Measurements from ENCODE around the gene TSEN2. TPM values are rescaled to one million over a fixed set of nuclear protein-coding genes. Genes with fewer than 3 reads are reported as not detected.

The TSEN2 gene
- 29.8 and 33.1 TPM in 2 replicates for polyA plus RNA-seq (2011; rRNA removed)
- polyA plus RNA-seq (2012; cell fraction: cytosol; rRNA removed) = 15.5 and 15.6 TPM in 2 replicates
- polyA plus RNA-seq (2012; cell fraction: nucleus; rRNA removed) = 21.9 and 38.9 TPM in 2 replicates
- 24.2 to 27.1 TPM (median 24.9 TPM) in 3 replicates for polyA plus RNA-seq (2017; fragmentation: RNase III; extraction: RNeasy Plus Mini Kit Qiagen cat#74134 plus additional on column Dnase treatment)
- 26.6 and 32.2 TPM in 2 replicates for polyA minus RNA-seq (2011; rRNA and poly(A)+ RNA removed)

DNA sequence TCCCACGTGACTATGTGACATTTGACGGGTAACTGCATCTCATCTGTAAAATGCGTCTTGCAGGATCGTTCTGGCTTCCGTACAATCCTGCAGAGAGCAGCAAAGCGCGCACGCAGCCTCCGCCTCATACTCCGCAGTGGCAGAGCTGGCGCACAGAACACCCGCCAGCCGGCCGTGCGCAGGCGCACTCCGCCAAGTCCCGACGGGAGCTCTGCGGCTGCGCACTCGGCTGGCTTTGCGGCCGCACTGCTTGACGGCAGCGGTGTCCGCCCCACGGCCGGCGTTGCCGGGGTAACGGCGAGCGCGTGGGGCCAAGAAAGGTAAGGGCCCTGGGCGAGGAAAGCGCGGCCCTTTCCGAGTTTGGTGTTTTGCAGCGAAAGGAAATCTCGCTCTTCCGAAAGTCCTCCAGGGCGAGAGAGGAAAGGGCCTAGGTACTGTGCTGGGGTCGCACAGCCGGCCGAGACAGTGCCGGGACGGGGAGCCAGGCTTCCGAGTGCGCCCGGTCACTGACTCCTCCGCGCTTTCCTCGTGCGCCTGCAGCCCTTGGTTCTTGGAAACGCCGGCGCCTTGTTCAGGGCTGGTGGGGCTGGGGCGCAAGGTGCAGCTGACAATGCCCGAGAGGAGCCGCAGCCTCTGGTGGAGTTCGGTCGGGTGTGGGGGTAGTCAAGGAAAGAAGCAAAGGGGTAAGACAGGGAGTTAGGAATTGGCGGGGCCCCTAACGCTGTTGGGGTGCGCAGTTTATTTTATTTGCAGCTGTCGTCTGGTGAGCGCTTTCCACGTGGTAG lies at the start of gene TSEN2:
Gene TSEN2, plus strand, starts transcription at position 283 of the 785 bp plus-strand sequence. CDS start 5,321 bp downstream, outside the sequence.
- Histone ChIP-seq H3K9me3 (no peaks in the 10 kb centered on the region), H3K4me1 (peaks cover 25% of the 10 kb centered on the region), H3K27ac (peak within 1 kb of the TSS; percentile 88 to 93), H3K4me2 (peak within 1 kb of the TSS; percentile 97), H3K4me3 (peak within 1 kb of the TSS; percentile 81)
- WGBS (ENCODE audit: missing lambda C conversion rate) = 2% methylated on average over 47 of the region's 69 CpGs
- POLR2A ChIA-PET = interaction anchor here (0.6 to 1.5 kb wide), 18 partner anchors 9 to 326 kb away, joined by 3 to 9 read pairs (median 3); partner anchors contain the start of genes PPARG and TIMP4
- peak; percentile 54 for FAIRE-seq
- peak; percentile 87 to 96 for ATAC-seq
- DNase-seq (ENCODE audit: low read depth in 1 of 2, low spot score in 1 of 2) = peak; percentile 92 to 95
- peak; percentile 87 to 95 for TF ChIP-seq JUN (IDR thresholded peaks at IDR 0.05)
- TF ChIP-seq, protein P1, sequence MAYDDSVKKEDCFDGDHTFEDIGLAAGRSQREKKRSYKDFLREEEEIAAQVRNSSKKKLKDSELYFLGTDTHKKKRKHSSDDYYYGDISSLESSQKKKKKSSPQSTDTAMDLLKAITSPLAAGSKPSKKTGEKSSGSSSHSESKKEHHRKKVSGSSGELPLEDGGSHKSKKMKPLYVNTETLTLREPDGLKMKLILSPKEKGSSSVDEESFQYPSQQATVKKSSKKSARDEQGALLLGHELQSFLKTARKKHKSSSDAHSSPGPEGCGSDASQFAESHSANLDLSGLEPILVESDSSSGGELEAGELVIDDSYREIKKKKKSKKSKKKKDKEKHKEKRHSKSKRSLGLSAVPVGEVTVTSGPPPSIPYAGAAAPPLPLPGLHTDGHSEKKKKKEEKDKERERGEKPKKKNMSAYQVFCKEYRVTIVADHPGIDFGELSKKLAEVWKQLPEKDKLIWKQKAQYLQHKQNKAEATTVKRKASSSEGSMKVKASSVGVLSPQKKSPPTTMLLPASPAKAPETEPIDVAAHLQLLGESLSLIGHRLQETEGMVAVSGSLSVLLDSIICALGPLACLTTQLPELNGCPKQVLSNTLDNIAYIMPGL (CRISPR knock-in tag; IDR thresholded peaks at IDR 0.05; ENCODE audit: borderline replicate concordance) = 0 out of 2 replicates have a peak, but pooled peaks have one; percentile 39
- TF ChIP-seq, protein P2, sequence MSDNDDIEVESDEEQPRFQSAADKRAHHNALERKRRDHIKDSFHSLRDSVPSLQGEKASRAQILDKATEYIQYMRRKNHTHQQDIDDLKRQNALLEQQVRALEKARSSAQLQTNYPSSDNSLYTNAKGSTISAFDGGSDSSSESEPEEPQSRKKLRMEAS (IDR thresholded peaks at IDR 0.05) = peak; percentile 95
- TF ChIP-seq RAD21 (conservative IDR thresholded peaks at IDR 0.05 in 1 of 2, IDR thresholded peaks at IDR 0.05 in 1 of 2) = peak in 1 of 2 experiments; percentile 22; a peak in 1 of 5 replicates
- TF ChIP-seq NPAS2 (CRISPR knock-in tag; IDR thresholded peaks at IDR 0.05; ENCODE audit: borderline replicate concordance) = no peak
- TF ChIP-seq POLR2A (IDR thresholded peaks at IDR 0.05; ENCODE audit: low read length) = peak; percentile 95
- TF ChIP-seq RCOR1 (IDR thresholded peaks at IDR 0.05; ENCODE audit: low read depth, low read length) = no peak
- TF ChIP-seq GATA3 (IDR thresholded peaks at IDR 0.05; ENCODE audit: borderline replicate concordance) = peak; percentile 49; the same call in 1 of the 2 replicates
- TF ChIP-seq PHF8 (IDR thresholded peaks at IDR 0.05; ENCODE audit: borderline replicate concordance, low read depth) = peak; percentile 63
- TF ChIP-seq, protein P3, sequence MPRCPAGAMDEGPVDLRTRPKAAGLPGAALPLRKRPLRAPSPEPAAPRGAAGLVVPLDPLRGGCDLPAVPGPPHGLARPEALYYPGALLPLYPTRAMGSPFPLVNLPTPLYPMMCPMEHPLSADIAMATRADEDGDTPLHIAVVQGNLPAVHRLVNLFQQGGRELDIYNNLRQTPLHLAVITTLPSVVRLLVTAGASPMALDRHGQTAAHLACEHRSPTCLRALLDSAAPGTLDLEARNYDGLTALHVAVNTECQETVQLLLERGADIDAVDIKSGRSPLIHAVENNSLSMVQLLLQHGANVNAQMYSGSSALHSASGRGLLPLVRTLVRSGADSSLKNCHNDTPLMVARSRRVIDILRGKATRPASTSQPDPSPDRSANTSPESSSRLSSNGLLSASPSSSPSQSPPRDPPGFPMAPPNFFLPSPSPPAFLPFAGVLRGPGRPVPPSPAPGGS (IDR thresholded peaks at IDR 0.05) = peak; percentile 61; the same call in 2 of the 3 replicates
- no peak for TF ChIP-seq ZFP36 (IDR thresholded peaks at IDR 0.05; ENCODE audit: borderline replicate concordance, partially characterized antibody)
- no peak for TF ChIP-seq EP300 (IDR thresholded peaks at IDR 0.05)
- 0 out of 2 replicates have a peak, but pooled peaks have one; percentile 50 for TF ChIP-seq TP53 (CRISPR knock-in tag; IDR thresholded peaks at IDR 0.05)
- TF ChIP-seq, protein P4, sequence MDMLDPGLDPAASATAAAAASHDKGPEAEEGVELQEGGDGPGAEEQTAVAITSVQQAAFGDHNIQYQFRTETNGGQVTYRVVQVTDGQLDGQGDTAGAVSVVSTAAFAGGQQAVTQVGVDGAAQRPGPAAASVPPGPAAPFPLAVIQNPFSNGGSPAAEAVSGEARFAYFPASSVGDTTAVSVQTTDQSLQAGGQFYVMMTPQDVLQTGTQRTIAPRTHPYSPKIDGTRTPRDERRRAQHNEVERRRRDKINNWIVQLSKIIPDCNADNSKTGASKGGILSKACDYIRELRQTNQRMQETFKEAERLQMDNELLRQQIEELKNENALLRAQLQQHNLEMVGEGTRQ (IDR thresholded peaks at IDR 0.05) = peak; percentile 83
- peak; percentile 35 for TF ChIP-seq MAFK (IDR thresholded peaks at IDR 0.05; ENCODE audit: partially characterized antibody)
- TF ChIP-seq MYC (IDR thresholded peaks at IDR 0.05; ENCODE audit: borderline replicate concordance, low read length) = peak; percentile 81
- TF ChIP-seq, protein P5, sequence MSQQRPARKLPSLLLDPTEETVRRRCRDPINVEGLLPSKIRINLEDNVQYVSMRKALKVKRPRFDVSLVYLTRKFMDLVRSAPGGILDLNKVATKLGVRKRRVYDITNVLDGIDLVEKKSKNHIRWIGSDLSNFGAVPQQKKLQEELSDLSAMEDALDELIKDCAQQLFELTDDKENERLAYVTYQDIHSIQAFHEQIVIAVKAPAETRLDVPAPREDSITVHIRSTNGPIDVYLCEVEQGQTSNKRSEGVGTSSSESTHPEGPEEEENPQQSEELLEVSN (IDR thresholded peaks at IDR 0.05; ENCODE audit: borderline replicate concordance, low read depth) = peak; percentile 69; the same call in 1 of the 2 replicates
- TF ChIP-seq RARB (CRISPR knock-in tag; IDR thresholded peaks at IDR 0.05) = no peak
- CTCF ChIA-PET = interaction anchor here (0.7 to 4.9 kb wide), 17 partner anchors 9 to 407 kb away, joined by 3 to 63 read pairs (median 4); no protein-coding TSS in a partner anchor
